HepG2 (cell line): ENCODE data around the gene SLC25A33. TPM values are rescaled to one million over a fixed set of nuclear protein-coding genes. Genes with fewer than 3 reads are reported as not detected.
A peak's percentile ranks its signal among the peaks of the same experiment; 100 is the strongest.

Experiments
- ATF3 ChIP-seq: sonication (generic); formaldehyde crosslinking; IDR thresholded peaks from 2 replicates; pipeline ENCODE4 v1.4.0; 2020; ENCODE audit warnings: missing genetic modification reagents
- CEBPZ ChIP-seq: IDR thresholded peaks from 2 replicates; pipeline ENCODE4 v1.6.1; 2012; ENCODE audit warnings: low read length, improper control_type of control experiment
- ETV5 ChIP-seq: IDR thresholded peaks from 2 replicates; pipeline ENCODE4 v1.6.1; 2018; ENCODE audit warnings: missing biosample characterization, missing genetic modification reagents, inconsistent platforms, borderline replicate concordance
- FOXA1 ChIP-seq, 2 experiments: fragments of 450-650 bp in 1 of 2; sonication (generic) in 1 of 2; formaldehyde crosslinking in 1 of 2; IDR thresholded peaks; 2 replicates each; pipeline versions ENCODE4 v1.4.0 to v1.6.1; 2016 to 2020; ENCODE audit warnings: missing genetic modification reagents in 1 of 2
- HOMEZ ChIP-seq: IDR thresholded peaks from 2 replicates; pipeline ENCODE4 v1.6.1; 2016; ENCODE audit warnings: low read depth
- HOXA5 ChIP-seq: sonication (generic); formaldehyde crosslinking; IDR thresholded peaks from 2 replicates; pipeline ENCODE4 v1.4.0; 2020; ENCODE audit warnings: missing genetic modification reagents
- MED1 ChIP-seq: sonication (generic); formaldehyde crosslinking; IDR thresholded peaks from 2 replicates; pipeline ENCODE4 v1.4.0; 2020; ENCODE audit warnings: missing genetic modification reagents
- MXD4 ChIP-seq: IDR thresholded peaks from 2 replicates; pipeline ENCODE4 v1.6.1; 2016; ENCODE audit warnings: mild to moderate bottlenecking, missing biosample characterization, missing genetic modification reagents
- NBN ChIP-seq: fragments of 450-650 bp; conservative IDR thresholded peaks from 2 replicates; pipeline ENCODE4 v1.6.1; 2017
- SAP130 ChIP-seq: IDR thresholded peaks from 2 replicates; pipeline ENCODE4 v1.6.1; 2016; ENCODE audit warnings: low read depth
- ZBED4 ChIP-seq: sonication (generic); formaldehyde crosslinking; IDR thresholded peaks from 2 replicates; pipeline ENCODE4 v1.4.0; 2020; ENCODE audit warnings: missing genetic modification reagents, borderline replicate concordance
- ZFP90 ChIP-seq: sonication (generic); formaldehyde crosslinking; IDR thresholded peaks from 2 replicates; pipeline ENCODE4 v1.8.0; 2022; ENCODE audit warnings: missing genetic modification reagents, mild to moderate bottlenecking, inconsistent platforms, borderline replicate concordance
- ZNF136 ChIP-seq: sonication (generic); formaldehyde crosslinking; IDR thresholded peaks from 2 replicates; pipeline ENCODE4 v1.8.1; 2022; ENCODE audit warnings: low read depth, mild to moderate bottlenecking, moderate library complexity, missing genetic modification reagents
- ZNF263 ChIP-seq: sonication (generic); formaldehyde crosslinking; IDR thresholded peaks from 2 replicates; pipeline ENCODE4 v1.4.0; 2020; ENCODE audit warnings: missing genetic modification reagents
- ZNF709 ChIP-seq: sonication (generic); formaldehyde crosslinking; IDR thresholded peaks from 2 replicates; pipeline ENCODE4 v1.5.0; 2020; ENCODE audit warnings: mild to moderate bottlenecking, missing genetic modification reagents
- ZNF788 ChIP-seq: sonication (generic); formaldehyde crosslinking; IDR thresholded peaks from 2 replicates; pipeline ENCODE4 v1.5.0; 2020; ENCODE audit warnings: mild to moderate bottlenecking, missing genetic modification reagents, borderline replicate concordance
- ZNF792 ChIP-seq: IDR thresholded peaks from 2 replicates; pipeline ENCODE4 v1.6.1; 2016
- polyA plus RNA-seq, 8 experiments: library from polyadenylated mRNA; depleted of rRNA in 3 of 8; stranded (reverse) in 7 of 8; unstranded in 1 of 8; fragments of >200 nt; fragmentation: Illumina TruSeq in 4 of 8; extraction: Trizol in 4 of 8; gene quantifications; 2 replicates each; pipeline versions ENCODE4 v1.2.1 to v1.2.3, GENCODE V29; 2011 to 2016; ENCODE audit warnings: low read depth in 4 of 8, missing spikeins in 1 of 8, mixed read lengths in 1 of 8; ENCODE audit not compliant: insufficient read depth in 1 of 8
- total RNA-seq, 5 experiments: library from RNA; depleted of rRNA; stranded (reverse); fragments of >200 nt; fragmentation: Illumina TruSeq; extraction: Trizol; gene quantifications; 2 replicates each; pipeline ENCODE4 v1.2.3, GENCODE V29; 2016; ENCODE audit warnings: low read depth in 1 of 5
- TF ChIP-seq, protein P1 (sequence below): IDR thresholded peaks from 2 replicates; pipeline ENCODE4 v1.6.1; 2016; ENCODE audit warnings: low read depth, borderline replicate concordance
- TF ChIP-seq, protein P2 (sequence below): sonication (generic); formaldehyde crosslinking; conservative IDR thresholded peaks from 2 replicates; pipeline ENCODE4 v1.4.0; 2020; ENCODE audit warnings: missing genetic modification reagents

SLC25A33 gene
- total and polyA plus RNA-seq, 2 of the 13 experiments (the other 11 are each of a cell fraction or from before 2014, with no cell fraction given), result 15.4 to 50.3 TPM

DNA sequence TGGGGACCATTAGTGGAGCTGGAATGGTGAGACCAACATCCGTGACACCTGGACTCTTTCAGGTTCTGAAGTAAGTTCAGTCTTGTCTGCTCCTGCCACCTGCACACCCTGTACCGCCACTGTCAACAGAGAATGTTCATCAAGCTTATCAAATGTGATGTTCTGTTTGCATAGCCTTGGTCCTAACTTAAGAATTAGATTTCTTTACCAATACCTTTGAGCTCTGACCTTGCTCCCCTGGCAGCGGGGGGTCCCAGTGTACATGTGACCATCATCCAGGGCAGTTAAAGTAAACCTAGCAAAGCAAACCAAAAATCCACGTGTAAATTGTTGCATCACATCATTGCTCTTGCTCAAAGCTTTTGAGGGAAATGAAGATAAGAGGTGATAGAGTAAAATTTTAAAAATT, 14.5 kb downstream of the SLC25A33 start (continued):
- TF ChIP-seq ZBED4 (CRISPR knock-in tag) (peak; percentile 62; the same call in 1 of the 2 replicates), ZNF792 (peak; percentile 89), MED1 (CRISPR knock-in tag) (peak; percentile 98), NBN (no peak), ZNF136 (CRISPR knock-in tag) (peak; percentile 70; the same call in 1 of the 2 replicates), FOXA1 (IDR thresholded peaks at IDR 0.05) (peak; percentile 44; the same call in 1 of the 2 replicates), FOXA1 (CRISPR knock-in tag; IDR thresholded peaks at IDR 0.05) (peak; percentile 96), ETV5 (CRISPR knock-in tag) (peak; percentile 79; the same call in 1 of the 2 replicates), CEBPZ (no peak), ZNF709 (no peak), ZNF263 (CRISPR knock-in tag) (no peak), ATF3 (CRISPR knock-in tag) (peak; percentile 85), ZFP90 (CRISPR knock-in tag) (no peak), HOMEZ (CRISPR knock-in tag) (peak; percentile 87), HOXA5 (CRISPR knock-in tag) (peak; percentile 76; the same call in 1 of the 2 replicates), SAP130 (CRISPR knock-in tag) (peak; percentile 97), ZNF788 (CRISPR knock-in tag) (peak; percentile 79; the same call in 1 of the 2 replicates), MXD4 (CRISPR knock-in tag) (peak; percentile 91)
- TF ChIP-seq, protein P1, sequence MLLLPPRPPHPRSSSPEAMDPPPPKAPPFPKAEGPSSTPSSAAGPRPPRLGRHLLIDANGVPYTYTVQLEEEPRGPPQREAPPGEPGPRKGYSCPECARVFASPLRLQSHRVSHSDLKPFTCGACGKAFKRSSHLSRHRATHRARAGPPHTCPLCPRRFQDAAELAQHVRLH (CRISPR knock-in tag), result peak; percentile 86
- TF ChIP-seq, protein P2, sequence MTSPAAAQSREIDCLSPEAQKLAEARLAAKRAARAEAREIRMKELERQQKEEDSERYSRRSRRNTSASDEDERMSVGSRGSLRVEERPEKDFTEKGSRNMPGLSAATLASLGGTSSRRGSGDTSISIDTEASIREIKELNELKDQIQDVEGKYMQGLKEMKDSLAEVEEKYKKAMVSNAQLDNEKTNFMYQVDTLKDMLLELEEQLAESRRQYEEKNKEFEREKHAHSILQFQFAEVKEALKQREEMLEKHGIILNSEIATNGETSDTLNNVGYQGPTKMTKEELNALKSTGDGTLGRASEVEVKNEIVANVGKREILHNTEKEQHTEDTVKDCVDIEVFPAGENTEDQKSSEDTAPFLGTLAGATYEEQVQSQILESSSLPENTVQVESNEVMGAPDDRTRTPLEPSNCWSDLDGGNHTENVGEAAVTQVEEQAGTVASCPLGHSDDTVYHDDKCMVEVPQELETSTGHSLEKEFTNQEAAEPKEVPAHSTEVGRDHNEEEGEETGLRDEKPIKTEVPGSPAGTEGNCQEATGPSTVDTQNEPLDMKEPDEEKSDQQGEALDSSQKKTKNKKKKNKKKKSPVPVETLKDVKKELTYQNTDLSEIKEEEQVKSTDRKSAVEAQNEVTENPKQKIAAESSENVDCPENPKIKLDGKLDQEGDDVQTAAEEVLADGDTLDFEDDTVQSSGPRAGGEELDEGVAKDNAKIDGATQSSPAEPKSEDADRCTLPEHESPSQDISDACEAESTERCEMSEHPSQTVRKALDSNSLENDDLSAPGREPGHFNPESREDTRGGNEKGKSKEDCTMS (CRISPR knock-in tag), result no peak
